GM23338 (cell line): ENCODE results near the gene GCK. TPM values are rescaled to one million over a fixed set of nuclear protein-coding genes. Genes with fewer than 3 reads are reported as not detected.
A peak's percentile ranks its signal among the peaks of the same experiment; 100 is the strongest.

Experiments
- ATAC-seq: fragments of 200-7000 bp; cut with Tn5 transposase; 3 replicates; pipeline ENCODE4 v1.9.1; 2020
- DNase-seq: peaks from one replicate; pipeline ENCODE4 v3.0.0-alpha.2; 2015; ENCODE audit warnings: low spot score
- H2AFZ ChIP-seq: fragments of 200-600 bp; sonication (generic); 2 replicates; pipeline ENCODE4 v1.8.0; 2016; ENCODE audit warnings: antibody characterized with exemption, mild to moderate bottlenecking, moderate library complexity
- H3F3A ChIP-seq: fragments of 200-600 bp; sonication (generic); replicated peaks from 2 replicates; pipeline ENCODE4 v1.8.0; 2017; ENCODE audit warnings: antibody characterized with exemption, mixed run types, low read depth
- H3K27ac ChIP-seq: fragments of 200-600 bp; sonication (generic); 2 replicates; pipeline ENCODE4 v1.6.1; 2016; ENCODE audit warnings: low read depth
- H3K27me3 ChIP-seq: fragments of 200-600 bp; sonication (generic); 2 replicates; pipeline ENCODE4 v1.8.0; 2016; ENCODE audit warnings: mild to moderate bottlenecking, mixed run types, moderate library complexity; ENCODE audit not compliant: insufficient read depth
- H3K36me3 ChIP-seq: fragments of 200-600 bp; sonication (generic); 2 replicates; pipeline ENCODE4 v1.8.0; 2016; ENCODE audit warnings: mild to moderate bottlenecking; ENCODE audit not compliant: insufficient read depth
- H3K4me1 ChIP-seq: fragments of 200-600 bp; sonication (generic); 2 replicates; pipeline ENCODE4 v1.8.0; 2016; ENCODE audit warnings: mild to moderate bottlenecking, moderate library complexity; ENCODE audit not compliant: insufficient read depth
- H3K4me2 ChIP-seq: fragments of 200-600 bp; sonication (generic); 2 replicates; pipeline ENCODE4 v1.7.1; 2017; ENCODE audit warnings: mixed run types
- H3K4me3 ChIP-seq: fragments of 200-600 bp; sonication (generic); 2 replicates; pipeline ENCODE4 v1.6.1; 2016; ENCODE audit warnings: mixed run types
- H3K79me2 ChIP-seq: fragments of 200-600 bp; sonication (generic); replicated peaks from 2 replicates; pipeline ENCODE4 v1.8.0; 2017; ENCODE audit warnings: mild to moderate bottlenecking; ENCODE audit not compliant: insufficient read depth
- H3K9me2 ChIP-seq: fragments of 200-600 bp; sonication (generic); 2 replicates; pipeline ENCODE4 v1.8.0; 2017; ENCODE audit not compliant: insufficient read depth
- H4K20me1 ChIP-seq: fragments of 200-600 bp; sonication (generic); replicated peaks from 2 replicates; pipeline ENCODE4 v1.8.0; 2017; ENCODE audit warnings: mild to moderate bottlenecking; ENCODE audit not compliant: insufficient read depth
- H3K27ac Mint-ChIP-seq: 2 replicates; pipeline ENCODE4 v1.8.0; 2020; ENCODE audit warnings: inconsistent platforms, mild to moderate bottlenecking, moderate library complexity, mixed read lengths
- H3K27me3 Mint-ChIP-seq: 3 replicates; pipeline ENCODE4 v1.8.0; 2022; ENCODE audit warnings: low read depth, mild to moderate bottlenecking, moderate library complexity, mixed read lengths, inconsistent platforms; ENCODE audit not compliant: insufficient read depth, poor library complexity
- H3K36me3 Mint-ChIP-seq: 3 replicates; pipeline ENCODE4 v1.8.0; 2021; ENCODE audit warnings: low read depth, mild to moderate bottlenecking, inconsistent platforms, moderate library complexity, mixed read lengths
- H3K4me1 Mint-ChIP-seq: 3 replicates; pipeline ENCODE4 v1.8.0; 2020; ENCODE audit warnings: mild to moderate bottlenecking, inconsistent platforms, mixed read lengths
- H3K4me3 Mint-ChIP-seq: 3 replicates; pipeline ENCODE4 v1.8.0; 2021; ENCODE audit warnings: moderate library complexity, mild to moderate bottlenecking, inconsistent platforms, mixed read lengths
- H3K9me3 Mint-ChIP-seq: 3 replicates; pipeline ENCODE4 v1.8.0; 2020; ENCODE audit warnings: moderate library complexity, mild to moderate bottlenecking, inconsistent platforms, mixed read lengths
- CREB1 ChIP-seq: fragments of 250-450 bp; sonication (Bioruptor Pico); IDR thresholded peaks from 2 replicates; pipeline ENCODE4 v1.5.0; 2020; ENCODE audit warnings: low read depth, mild to moderate bottlenecking, moderate library complexity
- NANOG ChIP-seq: IDR thresholded peaks from 2 replicates; pipeline ENCODE4 v1.6.1; 2016; ENCODE audit warnings: antibody characterized with exemption, borderline replicate concordance
- POLR2AphosphoS5 ChIP-seq: IDR thresholded peaks from 2 replicates; pipeline ENCODE4 v1.6.1; 2016; ENCODE audit warnings: antibody characterized with exemption, low read depth
- STAT1 ChIP-seq: IDR thresholded peaks from one replicate; pipeline ENCODE4 v1.6.1; 2016; ENCODE audit warnings: antibody characterized with exemption; ENCODE audit not compliant: unreplicated experiment
- ZNF114 ChIP-seq: fragments of 250-450 bp; sonication (Bioruptor Pico); IDR thresholded peaks from 2 replicates; pipeline ENCODE4 v1.5.0; 2020; ENCODE audit warnings: mild to moderate bottlenecking, moderate library complexity
- polyA plus RNA-seq: library from polyadenylated mRNA; unstranded; fragments of >200 nt; fragmentation: Nextera tagmentation; extraction: Ambion mirVana; gene quantifications from 2 replicates; pipeline ENCODE4 v1.2.1, GENCODE V29; 2016
- total RNA-seq: library from RNA; depleted of rRNA; stranded (reverse); fragments of >200 nt; shearing (Covaris generic); gene quantifications from 2 replicates; pipeline ENCODE4 v1.2.3, GENCODE V29; 2014
- TF ChIP-seq, protein P1 (sequence below), 2 experiments: fragments of 200-600 bp in 1 of 2; sonication (generic) in 1 of 2; conservative IDR thresholded peaks; 2 replicates each; pipeline versions ENCODE4 v1.5.1 to v1.6.1; 2016 to 2017; ENCODE audit warnings: antibody characterized with exemption in 2 of 2, low read depth in 2 of 2, mild to moderate bottlenecking in 2 of 2, moderate library complexity in 1 of 2
- TF ChIP-seq, protein P2 (sequence below): IDR thresholded peaks from 2 replicates; pipeline ENCODE4 v1.6.1; 2016; ENCODE audit warnings: antibody characterized with exemption

Gene GCK
- total and polyA plus RNA-seq, 2 experiments from 2014 or later = 6.1 to 7.3 TPM

DNA sequence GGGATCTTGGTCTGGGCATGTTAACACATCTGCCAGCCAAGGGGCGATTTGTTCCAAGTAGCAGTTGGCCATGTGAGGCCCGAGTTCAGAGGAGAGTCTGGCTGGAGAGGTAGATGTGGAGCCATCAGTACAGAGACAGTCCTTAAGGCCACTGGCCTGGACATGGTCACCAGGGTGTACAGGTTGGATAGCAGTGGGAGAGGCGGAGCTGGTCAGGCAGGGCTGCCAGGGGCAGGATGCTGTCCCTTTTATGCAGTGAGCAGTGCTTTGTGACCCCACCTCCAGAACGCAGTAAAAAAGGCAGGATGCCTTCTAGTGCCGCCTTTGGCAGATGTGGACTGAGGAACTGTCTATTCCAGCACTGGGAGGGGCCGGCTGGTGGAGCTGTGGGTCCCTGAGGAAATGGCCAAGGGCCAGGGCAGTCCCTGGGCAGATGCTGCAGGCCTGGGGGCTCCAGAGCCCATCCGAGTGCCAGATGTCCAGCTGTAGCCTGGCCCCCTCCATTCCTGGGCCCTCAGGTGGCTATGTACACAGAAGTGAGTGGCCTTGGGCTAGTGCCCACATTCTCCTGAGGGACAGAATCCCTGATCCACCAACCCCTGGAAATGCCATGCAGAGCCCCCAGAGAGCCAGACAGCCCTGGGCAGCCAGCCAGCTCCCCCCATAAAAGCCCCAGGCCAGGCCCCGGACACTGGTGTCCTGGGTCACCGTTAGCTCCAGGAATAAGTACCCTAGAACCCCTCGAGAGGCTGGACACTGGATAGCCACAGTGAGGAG, 31.0 kb downstream of the GCK start:
- no peak overlapping the region for H3K27ac ChIP-seq
- no peak overlapping the region for H3K4me3 Mint-ChIP-seq
- no peaks in the 10 kb centered on the region for H3K9me3 Mint-ChIP-seq
- DNase-seq (no peak), ATAC-seq (no peak)
- H3K27ac Mint-ChIP-seq = no peak overlapping the region
- TF ChIP-seq STAT1 (no peak), NANOG (no peak), POLR2AphosphoS5 (no peak), CREB1 (CRISPR knock-in tag) (no peak)
- H3K79me2 ChIP-seq = no peaks in the 10 kb centered on the region
- no peaks in the 10 kb centered on the region for H3K27me3 ChIP-seq
- H3K4me2 ChIP-seq = no peak overlapping the region
- no peaks in the 10 kb centered on the region for H4K20me1 ChIP-seq
- no peak overlapping the region for H2AFZ ChIP-seq
- H3K27me3 Mint-ChIP-seq = no peaks in the 10 kb centered on the region
- H3K4me3 ChIP-seq = no peak overlapping the region
- H3K9me2 ChIP-seq = no peaks in the 10 kb centered on the region
- H3K36me3 ChIP-seq = no peaks in the 10 kb centered on the region
- H3K4me1 Mint-ChIP-seq = peaks cover 4% of the 10 kb centered on the region; the same call in 2 of the 3 replicates
- H3K4me1 ChIP-seq = no peaks in the 10 kb centered on the region
- H3K36me3 Mint-ChIP-seq = no peaks in the 10 kb centered on the region
- no peaks in the 10 kb centered on the region for H3F3A ChIP-seq

DNA sequence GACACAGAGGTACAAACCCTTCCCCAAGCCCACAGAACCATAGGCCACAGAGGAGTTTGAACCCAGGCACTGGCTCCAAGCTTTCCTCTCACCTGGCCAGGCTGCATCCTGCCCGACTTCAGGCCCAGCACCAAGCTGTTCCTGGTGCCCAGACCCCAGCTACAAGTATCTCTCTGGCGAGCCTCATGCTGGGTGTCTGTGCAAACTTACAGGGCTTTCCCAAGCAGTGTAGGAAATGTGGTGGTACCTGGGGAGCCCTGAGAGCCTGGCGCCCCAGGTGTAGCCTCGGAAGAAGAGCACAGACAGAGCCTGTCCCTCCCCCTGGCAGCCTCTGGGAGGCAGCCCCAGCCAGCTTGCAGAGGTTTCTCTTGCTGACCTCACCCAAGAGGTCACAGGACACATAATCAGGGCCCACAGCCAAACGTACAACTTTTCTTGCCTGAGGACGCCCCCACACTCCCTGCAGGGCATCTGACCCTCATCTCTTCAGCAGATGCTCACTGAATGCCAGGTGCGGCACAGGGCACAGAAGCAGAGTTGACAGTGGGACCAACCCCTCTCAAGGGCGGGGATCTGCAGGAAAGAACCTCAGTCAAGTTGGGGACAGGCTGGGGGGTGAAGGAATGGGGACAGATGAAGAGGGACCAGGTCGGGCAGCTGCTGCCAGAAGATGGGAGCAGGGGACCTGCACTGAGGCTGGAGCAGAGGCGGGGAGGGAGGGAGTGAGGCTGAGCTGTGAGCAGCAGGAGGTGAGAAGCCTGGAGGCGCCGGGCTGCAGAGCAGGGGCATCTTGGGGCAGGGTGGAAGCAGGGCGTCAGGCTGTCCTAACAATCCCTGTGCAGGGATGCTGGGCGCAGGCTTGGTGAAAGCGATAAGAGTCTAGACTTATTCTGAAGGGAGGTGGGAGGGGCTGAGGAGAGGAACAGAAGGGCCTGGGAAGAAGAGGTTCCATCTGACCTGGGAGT, 31.8 kb downstream of the GCK start:
- H3K27me3 ChIP-seq = no peaks in the 10 kb centered on the region
- no peak overlapping the region for H2AFZ ChIP-seq
- H3K27ac ChIP-seq = no peak overlapping the region
- peaks cover 3% of the 10 kb centered on the region; the same call in 1 of the 3 replicates for H3K4me1 Mint-ChIP-seq
- H3K4me3 Mint-ChIP-seq = no peak overlapping the region
- no peaks in the 10 kb centered on the region for H3K36me3 Mint-ChIP-seq
- H3K4me1 ChIP-seq = no peaks in the 10 kb centered on the region
- H4K20me1 ChIP-seq = no peaks in the 10 kb centered on the region
- H3F3A ChIP-seq = no peaks in the 10 kb centered on the region
- DNase-seq = peak; percentile 19
- TF ChIP-seq, protein P1, sequence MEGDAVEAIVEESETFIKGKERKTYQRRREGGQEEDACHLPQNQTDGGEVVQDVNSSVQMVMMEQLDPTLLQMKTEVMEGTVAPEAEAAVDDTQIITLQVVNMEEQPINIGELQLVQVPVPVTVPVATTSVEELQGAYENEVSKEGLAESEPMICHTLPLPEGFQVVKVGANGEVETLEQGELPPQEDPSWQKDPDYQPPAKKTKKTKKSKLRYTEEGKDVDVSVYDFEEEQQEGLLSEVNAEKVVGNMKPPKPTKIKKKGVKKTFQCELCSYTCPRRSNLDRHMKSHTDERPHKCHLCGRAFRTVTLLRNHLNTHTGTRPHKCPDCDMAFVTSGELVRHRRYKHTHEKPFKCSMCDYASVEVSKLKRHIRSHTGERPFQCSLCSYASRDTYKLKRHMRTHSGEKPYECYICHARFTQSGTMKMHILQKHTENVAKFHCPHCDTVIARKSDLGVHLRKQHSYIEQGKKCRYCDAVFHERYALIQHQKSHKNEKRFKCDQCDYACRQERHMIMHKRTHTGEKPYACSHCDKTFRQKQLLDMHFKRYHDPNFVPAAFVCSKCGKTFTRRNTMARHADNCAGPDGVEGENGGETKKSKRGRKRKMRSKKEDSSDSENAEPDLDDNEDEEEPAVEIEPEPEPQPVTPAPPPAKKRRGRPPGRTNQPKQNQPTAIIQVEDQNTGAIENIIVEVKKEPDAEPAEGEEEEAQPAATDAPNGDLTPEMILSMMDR (conservative IDR thresholded peaks at IDR 0.05; ENCODE audit: low read depth in 2 of 2) = peak in 1 of 2 experiments; percentile 31; a peak in 2 of 4 replicates
- no peak for TF ChIP-seq POLR2AphosphoS5
- no peaks in the 10 kb centered on the region for H3K79me2 ChIP-seq
- no peak overlapping the region for H3K27ac Mint-ChIP-seq
- no peaks in the 10 kb centered on the region for H3K36me3 ChIP-seq
- no peaks in the 10 kb centered on the region for H3K27me3 Mint-ChIP-seq
- ATAC-seq = peak; percentile 84
- no peaks in the 10 kb centered on the region for H3K9me2 ChIP-seq
- no peak overlapping the region for H3K4me2 ChIP-seq
- no peak overlapping the region for H3K4me3 ChIP-seq
- no peaks in the 10 kb centered on the region for H3K9me3 Mint-ChIP-seq

DNA sequence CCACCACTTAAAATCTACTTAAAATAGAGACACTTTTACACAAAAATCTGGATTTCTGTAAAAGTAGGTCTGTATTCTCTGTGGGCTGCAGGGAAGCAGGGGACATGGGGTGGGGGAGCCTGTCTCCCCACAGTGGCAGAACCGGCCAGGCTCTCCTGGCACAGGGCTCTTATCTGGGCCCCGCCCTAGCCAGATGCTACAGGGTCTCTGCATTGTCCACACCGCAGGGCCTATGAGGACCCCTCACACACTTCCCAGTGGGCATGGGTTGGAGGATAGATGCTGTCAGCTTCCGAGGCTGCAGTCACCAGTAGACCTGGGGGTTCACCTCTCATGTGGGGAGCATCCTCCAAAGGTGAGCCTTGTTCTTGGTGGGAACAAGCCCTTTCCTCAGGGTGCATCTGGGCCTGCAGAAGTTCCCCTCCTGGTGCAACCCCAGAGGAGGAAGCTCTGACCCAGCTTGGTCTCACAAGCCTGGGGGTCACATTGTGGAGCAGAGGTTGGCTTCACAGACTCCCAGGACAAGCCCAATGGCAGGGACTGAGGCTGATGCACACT, 32.7 kb downstream of the GCK start:
- ATAC-seq (no peak), DNase-seq (no peak)
- Mint-ChIP-seq H3K4me1 (peaks cover 3% of the 10 kb centered on the region; the same call in 2 of the 3 replicates), H3K9me3 (no peaks in the 10 kb centered on the region), H3K36me3 (no peaks in the 10 kb centered on the region), H3K27me3 (peaks cover 3% of the 10 kb centered on the region), H3K27ac (no peak overlapping the region), H3K4me3 (no peak overlapping the region)
- Histone ChIP-seq H3F3A (no peaks in the 10 kb centered on the region), H3K36me3 (no peaks in the 10 kb centered on the region), H3K4me3 (no peak overlapping the region), H3K79me2 (no peaks in the 10 kb centered on the region), H4K20me1 (no peaks in the 10 kb centered on the region), H3K27ac (no peak overlapping the region), H2AFZ (no peak overlapping the region), H3K27me3 (no peaks in the 10 kb centered on the region), H3K9me2 (no peaks in the 10 kb centered on the region), H3K4me2 (no peak overlapping the region), H3K4me1 (no peaks in the 10 kb centered on the region)
- no peak for TF ChIP-seq CREB1 (CRISPR knock-in tag)
- TF ChIP-seq ZNF114 (CRISPR knock-in tag) = no peak
- TF ChIP-seq, protein P2, sequence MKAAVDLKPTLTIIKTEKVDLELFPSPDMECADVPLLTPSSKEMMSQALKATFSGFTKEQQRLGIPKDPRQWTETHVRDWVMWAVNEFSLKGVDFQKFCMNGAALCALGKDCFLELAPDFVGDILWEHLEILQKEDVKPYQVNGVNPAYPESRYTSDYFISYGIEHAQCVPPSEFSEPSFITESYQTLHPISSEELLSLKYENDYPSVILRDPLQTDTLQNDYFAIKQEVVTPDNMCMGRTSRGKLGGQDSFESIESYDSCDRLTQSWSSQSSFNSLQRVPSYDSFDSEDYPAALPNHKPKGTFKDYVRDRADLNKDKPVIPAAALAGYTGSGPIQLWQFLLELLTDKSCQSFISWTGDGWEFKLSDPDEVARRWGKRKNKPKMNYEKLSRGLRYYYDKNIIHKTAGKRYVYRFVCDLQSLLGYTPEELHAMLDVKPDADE = no peak
- no peak for TF ChIP-seq POLR2AphosphoS5
- TF ChIP-seq, protein P1 (conservative IDR thresholded peaks at IDR 0.05; ENCODE audit: low read depth in 2 of 2) = no peak
- TF ChIP-seq STAT1 = no peak
